Activated naive CD4-positive, alpha-beta T cell treated with anti-CD3 and anti-CD28 coated beads, Interleukin-2, amount 50 U/mL, for 16 hours (primary cell): ENCODE measurements around the gene QKI.
"Not testable (repeated sequence)": the region's sequence is repeated elsewhere in the genome, so short reads cannot be mapped to it uniquely, and the experiment has no call there.

Experiments
- DNase-seq: peaks from one replicate; pipeline ENCODE4 v3.0.0-alpha.2; 2020

QKI gene

GRCh38 chr6:163414117-163414945, at the start of gene QKI:
Gene QKI, plus strand, starts transcription at chr6:163414718. Its CDS starts 476 bp downstream, at chr6:163415194.
- DNase-seq: peak; percentile 83

GRCh38 chr6:163366288-163366687, 48.2 kb upstream of the QKI start:
- no peak for DNase-seq

- DNase-seq: no peak
Observed at GRCh38 chr6:163367497-163368183, 46.9 kb upstream of the QKI start.

GRCh38 chr6:163369141-163369540, 45.4 kb upstream of the QKI start:
- DNase-seq: no peak

- no peak for DNase-seq
Observed at GRCh38 chr6:163369628-163370365, 44.7 kb upstream of the QKI start.

GRCh38 chr6:163370464-163371117, 43.9 kb upstream of the QKI start:
- DNase-seq: no peak

GRCh38 chr6:163371129-163371528, 43.4 kb upstream of the QKI start:
- no peak for DNase-seq

GRCh38 chr6:163373240-163373639, 41.3 kb upstream of the QKI start:
- DNase-seq: no peak

GRCh38 chr6:163375361-163375760, 39.2 kb upstream of the QKI start:
- no peak for DNase-seq

- no peak for DNase-seq
Observed at GRCh38 chr6:163376187-163376586, 38.3 kb upstream of the QKI start.

- no peak for DNase-seq
Observed at GRCh38 chr6:163377561-163377960, 37.0 kb upstream of the QKI start.

- no peak for DNase-seq
Observed at GRCh38 chr6:163380216-163380615, 34.3 kb upstream of the QKI start.

- no peak for DNase-seq
Observed at GRCh38 chr6:163381118-163381756, 33.3 kb upstream of the QKI start.

GRCh38 chr6:163383396-163383795, 31.1 kb upstream of the QKI start:
- not testable (repeated sequence) for DNase-seq

- no peak for DNase-seq
Observed at GRCh38 chr6:163383912-163384311, 30.6 kb upstream of the QKI start.

GRCh38 chr6:163384510-163384909, 30.0 kb upstream of the QKI start:
- DNase-seq: no peak

GRCh38 chr6:163385503-163385902, 29.0 kb upstream of the QKI start:
- DNase-seq: not testable (repeated sequence)

GRCh38 chr6:163386329-163386908, 28.1 kb upstream of the QKI start:
- DNase-seq: no peak

- DNase-seq: no peak
Observed at GRCh38 chr6:163387317-163387716, 27.2 kb upstream of the QKI start.

GRCh38 chr6:163389354-163389753, 25.2 kb upstream of the QKI start:
- no peak for DNase-seq

- DNase-seq: no peak
Observed at GRCh38 chr6:163390770-163391169, 23.7 kb upstream of the QKI start.

- DNase-seq: no peak
Observed at GRCh38 chr6:163391985-163392384, 22.5 kb upstream of the QKI start.
